Stimulated activated naive CD8-positive, alpha-beta T cell treated with anti-CD3 and anti-CD28 coated beads, Interleukin-15, Interleukin-2, amounts not matched to agents 100 U/mL and 50 U/mL, for 24 hours (primary cell): ENCODE results near the gene NTM.

Source experiments
- ATAC-seq: fragments of 150-1000 bp; cut with Tn5 transposase; one replicate; pipeline ENCODE4 v1.10.0; 2021
- DNase-seq: peaks from one replicate; pipeline ENCODE4 v3.0.0; 2021

The NTM gene

DNA sequence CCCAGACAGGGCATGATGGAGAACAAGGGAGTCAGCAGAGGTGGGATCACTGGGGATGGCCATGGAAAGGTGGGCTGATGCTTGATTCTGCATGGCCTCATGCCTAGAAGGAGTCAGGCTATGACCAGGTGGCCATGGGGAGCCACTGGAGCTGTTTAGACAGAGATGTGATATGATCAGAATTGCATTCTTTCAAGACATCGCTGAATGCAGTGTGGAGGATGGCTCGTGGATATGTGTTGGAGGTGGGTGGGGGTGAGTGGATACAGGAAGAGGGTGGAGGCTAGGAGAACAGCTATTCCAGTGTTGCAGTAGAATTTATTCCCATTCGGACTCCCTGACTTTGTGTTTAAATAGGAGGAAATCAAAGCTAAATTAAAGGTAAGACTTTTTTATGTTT is 841.1 kb downstream of the NTM start:
- DNase-seq (no peak), ATAC-seq (no peak)

DNA sequence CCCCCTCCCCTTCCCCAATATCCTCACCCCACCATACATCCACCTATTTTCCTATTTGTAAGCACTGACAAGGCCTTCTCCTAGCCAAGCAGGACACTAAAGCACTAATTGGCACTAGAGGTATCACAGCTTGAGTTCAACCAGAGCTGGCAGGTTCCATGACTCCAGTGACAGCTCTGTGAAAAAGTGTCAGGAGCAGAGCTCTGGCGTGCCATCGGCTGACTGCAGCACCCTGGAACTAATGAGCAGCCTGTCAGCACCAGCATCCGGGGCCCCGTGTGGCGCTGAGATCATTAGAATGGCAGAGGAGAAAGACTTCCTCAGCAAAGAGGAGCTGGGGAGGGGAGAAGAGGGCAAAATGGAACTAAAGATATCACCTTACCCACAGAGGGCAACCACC is 847.4 kb downstream of the NTM start:
- DNase-seq (no peak), ATAC-seq (no peak)

DNA sequence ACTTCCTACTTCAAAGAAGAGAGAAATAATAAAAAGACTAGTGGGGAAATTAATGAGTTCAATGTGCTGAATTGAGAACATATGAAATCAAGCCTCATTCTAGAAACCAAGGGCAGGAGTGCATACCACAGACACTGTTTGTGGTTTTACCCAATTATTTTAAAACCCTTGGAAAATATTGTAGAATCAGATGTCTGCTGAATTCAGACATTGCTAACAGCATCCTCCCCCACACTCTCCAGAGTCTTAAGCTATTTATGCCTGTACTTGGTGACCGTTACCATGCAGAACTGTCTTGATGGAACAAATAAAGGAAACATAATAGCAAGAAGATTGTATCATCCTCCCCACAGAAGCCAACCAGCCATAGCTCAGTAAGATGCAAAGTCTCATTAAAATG is 850.1 kb downstream of the NTM start:
- DNase-seq (no peak), ATAC-seq (no peak)

DNA sequence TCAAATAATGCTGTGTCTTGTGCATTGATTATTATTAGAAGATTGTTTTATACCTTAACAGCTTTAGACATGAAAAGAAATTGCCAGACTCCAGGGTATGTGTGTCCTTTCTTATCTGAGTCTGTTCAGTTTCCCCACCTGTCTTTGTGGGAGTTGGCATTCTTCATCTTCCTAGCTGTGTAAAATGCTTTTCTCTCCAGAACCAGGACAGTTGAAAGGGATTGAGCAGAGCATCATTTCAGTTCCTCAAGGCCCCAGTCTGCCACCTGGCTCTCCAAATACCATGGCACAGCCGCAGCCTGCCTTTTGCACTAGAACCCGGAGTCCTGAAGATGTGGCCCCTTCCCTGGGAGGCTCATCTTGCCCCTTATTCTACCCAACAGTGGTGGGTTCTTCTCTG is 851.9 kb downstream of the NTM start:
- ATAC-seq (no peak), DNase-seq (no peak)

DNA sequence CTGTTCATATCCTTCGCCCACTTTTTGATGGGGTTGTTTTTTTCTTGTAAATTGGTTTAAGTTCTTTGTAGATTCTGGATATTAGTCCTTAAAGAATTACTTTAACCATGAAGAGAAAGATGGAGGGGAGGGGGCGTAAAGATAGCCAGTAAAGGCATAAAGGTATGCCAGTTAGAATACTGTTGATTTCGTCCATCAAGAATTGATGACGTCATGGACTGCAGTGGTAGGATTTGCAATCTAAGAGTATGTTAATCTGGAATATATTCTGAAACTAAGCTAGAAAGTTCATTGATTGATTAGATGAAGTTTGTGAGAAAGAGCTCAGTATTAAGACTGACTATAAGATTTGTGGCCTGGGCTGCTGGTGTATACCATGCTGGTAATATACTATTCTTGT is 856.1 kb downstream of the NTM start:
- DNase-seq (no peak), ATAC-seq (no peak)

DNA sequence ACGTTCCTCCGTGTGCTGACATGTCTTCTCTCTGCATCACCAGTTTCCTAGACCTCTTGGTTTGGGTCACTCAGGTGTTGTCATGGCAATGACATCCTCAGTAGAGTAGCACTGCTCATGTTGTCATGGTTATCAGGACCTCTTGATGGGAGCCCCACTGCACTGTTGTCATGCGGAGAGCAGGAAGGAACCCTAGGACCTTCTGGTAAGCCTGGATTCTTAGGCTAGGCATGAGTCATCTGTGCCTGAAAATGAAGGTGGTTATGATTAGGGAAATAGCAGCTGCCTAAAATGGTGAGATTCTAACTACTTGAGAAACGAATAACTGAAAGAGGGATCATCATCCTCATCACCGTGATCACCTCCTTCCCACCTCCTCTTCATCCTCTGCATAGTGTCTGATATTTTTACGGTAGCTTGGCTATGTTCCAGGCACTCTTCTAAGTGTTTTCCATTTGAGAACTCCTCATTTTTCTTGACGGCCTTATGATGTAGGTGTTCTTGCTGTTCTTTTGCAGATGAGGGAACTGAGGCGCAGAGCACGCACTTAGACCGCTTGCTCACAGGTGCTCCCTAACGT is 858.4 kb downstream of the NTM start:
- ATAC-seq (no peak), DNase-seq (no peak)

DNA sequence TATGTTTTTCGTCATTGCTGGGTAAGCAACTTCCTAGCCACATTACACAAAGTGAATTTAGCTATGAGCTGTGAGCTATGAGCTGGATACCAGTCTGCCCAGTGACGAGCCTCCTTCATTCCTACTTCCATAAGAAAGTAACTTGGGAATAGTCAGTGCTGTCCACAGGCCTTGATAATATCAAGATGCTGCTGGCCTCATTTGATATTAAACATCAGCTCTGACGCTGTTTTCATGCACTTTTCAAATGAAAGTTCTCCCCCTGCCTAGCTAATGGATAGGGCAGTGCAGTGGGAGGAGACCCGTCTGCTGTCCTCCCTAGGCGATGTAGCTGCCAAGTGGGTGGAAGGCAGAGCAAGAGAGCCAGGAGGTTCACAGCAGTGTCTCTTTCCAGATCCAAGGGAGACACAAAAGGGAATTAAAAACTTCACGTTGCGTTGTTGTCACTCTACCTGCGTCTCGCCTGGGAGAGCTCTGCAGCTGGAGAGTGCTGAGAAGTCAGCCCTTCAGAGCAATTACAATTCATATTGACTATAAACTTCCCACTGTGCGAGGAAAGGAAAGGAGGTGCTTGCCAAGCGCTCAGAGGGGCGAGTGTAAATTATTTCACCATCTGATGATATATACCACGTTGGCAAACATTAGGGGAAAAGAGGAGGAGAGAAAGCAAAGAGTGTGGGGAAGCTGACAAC is 861.4 kb downstream of the NTM start:
- ATAC-seq (no peak), DNase-seq (no peak)

DNA sequence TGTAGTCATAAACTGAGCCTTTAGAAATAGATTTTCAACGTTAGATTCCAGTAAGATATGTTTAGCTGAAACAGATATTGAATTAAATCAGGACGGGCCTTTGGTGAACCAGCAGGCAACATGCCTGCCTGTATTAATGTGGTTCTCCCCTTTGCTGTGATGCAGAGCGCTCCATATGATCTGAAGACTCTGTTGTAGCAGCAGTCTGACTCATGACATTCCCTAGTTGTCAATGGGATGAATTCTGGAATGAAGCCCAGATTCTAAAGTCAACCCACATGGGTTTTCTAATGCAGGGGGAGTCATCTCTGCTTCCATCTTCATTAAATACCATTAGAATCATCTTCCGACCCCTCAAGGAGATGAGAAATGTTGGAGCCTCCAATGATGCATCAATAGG is 864.5 kb downstream of the NTM start:
- DNase-seq, result no peak
- ATAC-seq, result no peak

DNA sequence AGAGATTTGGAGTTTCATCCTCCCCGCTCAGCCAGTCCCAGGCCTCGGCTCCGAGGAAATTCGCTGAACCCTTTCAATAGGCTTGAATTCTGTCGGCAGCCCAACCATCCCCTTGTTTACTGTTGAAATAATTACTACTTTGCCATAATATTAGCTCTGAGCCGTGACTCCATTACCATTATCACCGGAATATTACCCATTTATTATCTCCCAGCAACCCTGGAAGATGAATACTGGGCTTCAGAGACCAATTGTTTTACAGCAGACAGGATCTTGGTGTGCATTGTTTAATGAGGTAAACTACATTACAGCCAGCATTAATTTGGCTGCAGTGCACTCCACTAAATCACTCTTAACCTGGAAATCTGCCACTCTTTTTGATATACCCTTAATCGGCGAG is 867.4 kb downstream of the NTM start:
- ATAC-seq (no peak), DNase-seq (no peak)

DNA sequence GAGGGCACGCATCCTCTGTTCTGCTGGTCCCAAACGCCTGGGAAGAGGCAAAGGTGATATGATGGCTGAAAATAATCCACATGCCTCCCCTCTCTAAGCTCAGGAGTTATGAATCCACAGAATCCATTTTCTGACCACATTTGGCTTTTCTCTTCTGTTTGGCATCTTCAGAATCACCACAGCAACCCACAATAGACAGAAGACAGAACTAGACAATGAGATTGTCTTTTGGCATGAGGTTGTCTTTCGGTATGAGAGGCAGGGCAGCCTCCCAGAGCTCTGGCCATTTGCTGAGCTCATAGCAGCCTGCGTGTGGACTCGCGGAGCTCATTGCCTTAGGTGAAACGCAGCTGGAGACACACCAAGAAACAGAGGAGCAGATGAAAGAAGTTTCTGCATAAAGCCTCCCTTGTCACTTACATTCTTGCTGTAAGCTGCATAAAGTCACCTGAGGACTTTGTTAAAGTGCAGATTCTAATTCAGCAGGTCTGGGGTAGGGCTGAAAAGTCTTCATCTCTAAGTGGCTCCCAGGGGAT is 868.0 kb downstream of the NTM start:
- no peak for ATAC-seq
- no peak for DNase-seq

DNA sequence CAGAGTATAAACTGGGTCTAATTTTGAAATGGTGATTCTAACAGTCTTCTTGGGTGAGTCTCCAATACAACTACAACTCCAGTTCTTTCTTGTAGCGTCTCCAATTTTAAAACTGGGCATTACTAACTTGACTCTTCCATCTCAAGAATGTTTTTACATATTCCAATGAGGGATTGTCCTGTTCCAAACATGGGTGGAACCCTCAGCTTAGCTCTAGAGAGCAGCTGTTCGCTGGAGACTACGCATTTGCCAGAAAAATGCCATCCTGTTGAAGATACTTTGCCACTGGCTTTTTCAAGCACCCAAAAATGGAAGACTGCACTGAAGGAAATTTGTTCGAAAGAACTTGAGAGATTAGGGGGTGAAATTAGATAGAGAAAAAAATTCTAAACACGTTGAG is 870.0 kb downstream of the NTM start:
- no peak for ATAC-seq
- DNase-seq, result no peak

DNA sequence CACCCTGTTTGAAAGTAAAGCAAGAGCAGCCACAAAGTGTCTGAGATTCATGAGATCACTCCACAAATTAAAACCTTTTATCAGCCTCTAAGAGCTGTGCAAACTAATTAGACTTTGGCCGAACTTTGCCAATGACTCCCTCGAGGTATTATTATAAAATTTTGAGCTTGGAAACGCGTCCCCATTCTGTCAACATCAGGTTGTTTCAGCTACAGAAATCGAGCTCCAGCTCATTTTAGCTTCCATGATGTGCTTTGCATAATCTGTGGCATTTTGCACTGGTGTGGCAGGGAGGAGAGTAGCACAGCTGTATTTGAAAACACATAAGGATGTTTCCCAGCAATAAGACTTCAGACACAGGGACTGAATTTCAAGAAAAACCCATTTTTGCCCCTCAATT is 872.2 kb downstream of the NTM start:
- ATAC-seq, result no peak

DNA sequence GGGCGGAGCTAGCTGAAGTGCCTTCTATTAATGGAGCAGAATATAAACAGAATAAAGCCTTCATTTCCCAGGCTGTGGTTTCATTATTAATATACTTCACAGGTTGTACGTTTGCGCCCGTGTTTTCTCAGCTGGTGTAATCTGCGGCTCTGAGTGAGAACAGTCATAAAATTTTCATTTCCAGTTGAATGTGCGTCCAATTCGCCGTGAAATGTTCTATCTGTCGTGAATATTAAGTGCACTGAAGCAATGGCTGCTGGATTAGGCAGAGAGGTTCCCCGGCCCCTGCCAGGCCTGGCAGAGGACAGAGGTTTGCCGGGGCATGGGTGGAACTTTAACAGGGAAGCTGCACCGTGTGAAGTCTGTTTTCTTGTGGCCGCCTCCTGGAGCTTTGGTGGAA is 874.4 kb downstream of the NTM start:
- ATAC-seq (no peak), DNase-seq (no peak)

More for the DNA sequence above, 872.2 kb downstream of the NTM start:
- no peak for DNase-seq

DNA sequence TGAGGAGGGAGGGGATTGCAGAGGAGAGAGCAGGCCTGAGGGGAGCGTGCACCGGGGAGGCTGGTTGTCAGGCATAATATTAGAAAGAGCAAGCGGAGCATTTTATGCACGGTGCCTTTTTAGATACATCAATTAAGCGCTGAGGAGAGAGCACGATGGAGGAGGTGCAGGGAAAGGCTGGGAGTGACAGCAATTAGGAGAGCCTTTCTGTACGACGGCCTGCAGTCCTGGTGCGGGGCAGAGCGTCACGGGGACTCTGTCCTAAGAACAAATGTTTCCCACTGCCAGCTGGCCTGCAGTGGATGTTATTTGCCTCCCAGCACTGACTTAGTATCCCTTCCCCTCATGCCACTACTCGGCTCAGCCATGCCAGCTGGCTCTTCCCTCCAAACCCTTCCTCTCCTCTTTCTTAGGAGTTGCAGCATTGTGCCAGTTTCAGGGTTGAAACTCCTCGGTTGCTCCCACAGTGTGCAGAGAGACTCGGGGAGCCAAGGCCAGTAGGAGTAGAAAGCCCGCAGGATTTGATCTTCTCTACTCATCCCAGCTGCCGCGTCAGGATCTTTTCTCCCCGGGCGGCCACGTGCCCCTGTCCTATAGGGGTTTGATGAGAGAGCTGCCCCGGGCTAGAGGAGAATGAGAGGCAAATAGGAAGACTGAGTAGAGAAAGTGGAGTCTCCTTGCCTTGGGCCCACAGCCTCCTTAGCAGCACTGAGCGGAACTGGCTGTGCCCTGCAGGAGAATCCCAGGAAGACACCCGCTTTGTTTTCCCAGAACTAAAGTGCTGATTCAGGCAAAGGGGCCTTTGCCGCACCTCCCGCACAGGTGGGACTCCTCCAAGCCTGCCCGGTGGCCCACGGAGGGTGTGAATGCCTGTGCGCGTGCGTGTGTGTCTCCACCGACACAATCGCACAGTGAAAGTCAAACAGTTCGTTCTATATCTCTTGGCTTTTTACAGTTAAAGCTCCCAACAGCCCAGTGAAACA is 875.3 kb downstream of the NTM start:
- ATAC-seq (no peak), DNase-seq (no peak)

DNA sequence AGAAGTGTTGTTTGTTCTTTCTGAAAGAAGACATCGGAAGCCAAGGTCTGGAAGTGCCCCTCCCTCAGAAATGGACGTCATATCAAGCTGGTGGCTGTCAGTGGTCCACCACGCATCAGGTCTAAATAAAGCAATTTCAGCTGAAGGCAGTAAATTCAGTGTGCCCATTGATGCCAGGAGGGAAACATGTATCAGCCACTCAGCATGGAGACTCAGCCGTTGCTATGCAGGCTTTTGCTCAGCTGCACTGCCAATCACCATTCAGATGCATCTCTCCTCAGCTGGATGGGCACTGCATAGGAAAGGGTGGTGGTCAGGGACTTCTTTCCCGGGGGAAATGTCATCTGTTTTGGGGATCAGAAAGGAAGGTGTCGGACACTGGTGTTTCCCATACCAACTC is 878.2 kb downstream of the NTM start:
- DNase-seq (no peak), ATAC-seq (no peak)

DNA sequence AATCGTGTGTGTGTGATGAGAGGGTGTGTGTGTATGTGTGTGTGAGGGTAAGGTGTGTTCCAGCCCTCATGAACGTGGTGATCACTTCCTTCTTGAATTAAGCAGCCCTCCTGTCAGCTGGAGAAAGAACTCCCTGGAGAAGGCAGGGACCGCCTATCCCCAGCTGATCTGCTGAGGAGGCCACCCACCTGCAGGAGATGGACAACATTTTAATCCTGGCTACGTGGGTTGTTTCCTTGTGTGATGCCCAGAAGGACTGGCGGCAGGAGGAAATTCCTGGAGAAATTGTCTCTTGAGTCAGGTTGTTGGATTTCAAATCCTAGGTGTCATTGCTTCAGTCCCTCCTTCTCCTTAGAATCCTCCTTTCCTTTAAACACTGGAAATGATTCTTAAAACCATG is 878.8 kb downstream of the NTM start:
- no peak for ATAC-seq
- DNase-seq, result no peak

DNA sequence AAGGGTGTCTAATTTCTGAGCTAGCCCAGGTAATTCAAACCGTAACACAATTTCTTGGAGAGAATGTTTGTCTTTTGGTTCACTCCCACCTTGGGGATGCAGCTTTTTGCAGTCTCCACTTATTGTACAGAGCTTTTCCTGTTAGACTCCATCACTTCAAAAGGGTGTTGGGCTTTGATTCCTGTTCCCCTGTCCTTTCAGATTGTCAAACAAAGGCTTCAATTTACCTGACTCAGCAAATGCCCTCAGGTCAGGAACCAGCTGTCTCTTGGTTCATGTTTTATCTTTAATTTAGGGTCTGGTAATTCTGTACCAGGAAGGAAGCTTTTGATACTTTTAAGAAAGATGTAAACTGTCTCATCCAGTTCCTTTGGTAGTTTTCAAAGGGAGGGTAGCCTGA is 880.6 kb downstream of the NTM start:
- DNase-seq (no peak), ATAC-seq (no peak)

DNA sequence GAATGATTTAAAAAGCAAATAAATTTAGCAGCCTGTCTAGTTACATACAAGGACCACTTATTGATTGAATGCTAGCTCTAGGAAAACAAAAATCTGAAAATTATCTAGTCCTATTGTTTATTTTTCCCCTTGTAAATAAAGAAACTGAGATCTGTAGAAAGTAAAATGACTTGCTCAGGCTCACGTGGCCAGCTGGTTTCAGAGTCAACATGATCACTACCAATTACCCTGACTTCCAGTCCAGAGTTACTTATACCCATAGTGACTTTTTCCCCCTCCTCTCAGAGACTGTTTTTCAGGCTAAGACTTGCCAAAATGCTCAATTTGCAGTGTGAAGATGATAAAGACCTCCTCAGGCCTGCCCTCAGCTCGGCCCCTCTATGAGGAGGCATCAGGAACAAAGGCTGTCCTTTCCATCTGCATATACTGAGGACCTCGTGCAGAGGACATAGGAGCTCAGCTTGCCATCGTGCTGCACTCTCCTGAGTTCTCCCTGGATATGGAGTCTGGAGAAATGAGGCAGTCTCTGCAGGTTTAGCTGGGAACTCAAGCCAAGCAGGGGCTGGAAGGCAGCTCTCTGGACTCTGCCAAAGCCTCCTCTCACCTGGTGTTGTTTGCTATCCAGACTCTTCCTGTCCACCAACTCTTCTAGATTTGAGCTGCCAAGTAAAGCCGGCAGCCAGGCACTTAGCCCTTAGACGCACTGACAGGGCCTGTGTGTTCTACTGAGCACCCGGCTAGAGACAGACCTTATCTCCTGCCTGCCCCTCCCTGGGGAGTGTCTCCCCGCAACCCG is 883.3 kb downstream of the NTM start:
- no peak for ATAC-seq
- no peak for DNase-seq

DNA sequence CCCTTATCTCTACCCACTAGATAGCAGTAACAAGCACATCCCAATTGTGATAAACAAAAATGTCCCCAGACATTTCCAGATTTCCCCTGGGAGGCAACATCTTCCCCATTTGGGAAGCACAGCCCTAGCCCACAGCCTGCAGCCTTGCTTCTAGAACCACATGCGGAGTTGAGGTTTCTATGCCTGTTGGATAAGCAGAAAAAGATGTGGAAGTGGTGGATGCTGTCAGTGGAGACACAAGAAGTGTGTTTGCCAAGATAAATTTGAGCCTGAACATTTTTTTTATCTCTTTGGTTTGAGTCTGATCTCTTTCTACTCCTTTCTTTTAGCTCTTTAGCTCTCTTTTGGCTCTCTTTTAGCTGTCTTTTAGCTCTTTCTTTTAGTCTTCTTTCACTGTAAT is 884.5 kb downstream of the NTM start:
- DNase-seq (no peak), ATAC-seq (no peak)

DNA sequence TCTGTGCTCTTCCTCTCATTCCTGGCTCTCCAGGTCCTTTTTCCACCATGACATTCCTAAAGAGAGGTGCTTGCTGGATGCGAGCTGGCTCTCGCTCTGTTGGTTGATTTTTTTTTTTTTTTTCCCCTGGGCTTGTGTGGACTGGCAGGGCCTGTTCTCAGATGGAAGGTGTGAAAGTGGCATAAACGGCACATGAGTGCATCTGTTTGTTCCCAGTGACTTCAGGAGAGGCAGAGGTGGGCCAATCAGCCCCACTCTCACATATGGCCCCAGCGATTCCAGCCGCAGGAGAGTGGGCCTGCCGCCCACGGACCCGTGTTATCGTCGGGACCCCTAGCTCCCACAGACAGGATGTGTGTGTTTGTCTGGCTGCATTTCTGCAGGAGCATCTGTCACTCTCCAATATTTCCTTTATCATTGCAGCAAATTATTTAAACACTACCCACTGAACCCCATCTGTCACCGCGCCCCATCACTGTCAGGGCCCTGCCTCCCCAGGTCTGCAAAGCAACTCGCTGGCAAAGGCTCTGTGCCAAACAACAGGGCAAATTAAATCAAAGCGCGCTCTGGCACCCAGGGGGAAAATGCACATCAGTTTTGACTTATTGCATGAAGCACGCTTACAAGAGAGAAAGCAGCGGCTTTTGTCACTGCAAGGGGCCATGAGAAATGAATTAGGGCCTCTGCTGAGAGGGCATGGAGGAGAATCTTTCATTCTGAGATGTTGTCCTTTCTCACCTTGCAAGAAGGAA is 886.3 kb downstream of the NTM start:
- ATAC-seq (no peak), DNase-seq (no peak)

DNA sequence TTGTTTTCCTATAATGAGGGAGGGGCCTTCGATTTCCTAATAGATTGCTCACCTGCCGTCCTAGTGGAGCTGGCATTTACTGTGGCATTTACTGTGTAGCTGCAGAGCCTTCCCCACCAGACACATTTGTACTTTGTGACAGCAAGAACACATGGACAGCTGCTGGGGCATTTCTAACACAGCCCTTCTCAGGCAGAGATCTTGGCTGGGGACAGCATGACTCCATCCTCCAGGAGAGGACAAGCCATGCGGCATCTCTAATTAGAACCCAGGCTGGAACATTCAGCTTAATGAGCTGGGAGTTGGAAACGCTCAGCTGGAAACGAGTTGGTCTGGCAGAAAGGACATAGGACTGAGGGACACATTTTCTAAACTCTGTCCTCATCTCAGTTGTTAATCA is 887.5 kb downstream of the NTM start:
- ATAC-seq, result no peak
- no peak for DNase-seq

DNA sequence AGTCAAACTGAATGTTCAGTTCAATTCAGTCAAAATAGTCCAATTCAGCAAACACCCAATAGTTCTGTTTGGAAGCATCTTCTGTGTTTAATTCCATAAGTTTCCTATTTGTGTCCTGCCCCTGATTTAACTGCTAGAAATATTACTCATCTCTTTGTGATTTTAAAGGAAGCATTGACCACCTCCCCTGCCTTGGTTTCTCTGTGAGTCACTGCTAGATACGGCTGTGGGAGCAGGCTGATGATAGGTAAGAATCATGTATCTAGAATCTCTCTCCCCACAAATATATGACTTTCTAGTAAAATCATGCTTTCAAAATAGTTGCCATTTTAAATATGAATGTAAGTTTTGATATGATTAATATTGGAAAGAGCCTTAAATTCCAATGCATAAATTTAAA is 888.5 kb downstream of the NTM start:
- DNase-seq, result no peak
- ATAC-seq, result no peak
